ENCODE results near the gene PDE7B.

DNA sequence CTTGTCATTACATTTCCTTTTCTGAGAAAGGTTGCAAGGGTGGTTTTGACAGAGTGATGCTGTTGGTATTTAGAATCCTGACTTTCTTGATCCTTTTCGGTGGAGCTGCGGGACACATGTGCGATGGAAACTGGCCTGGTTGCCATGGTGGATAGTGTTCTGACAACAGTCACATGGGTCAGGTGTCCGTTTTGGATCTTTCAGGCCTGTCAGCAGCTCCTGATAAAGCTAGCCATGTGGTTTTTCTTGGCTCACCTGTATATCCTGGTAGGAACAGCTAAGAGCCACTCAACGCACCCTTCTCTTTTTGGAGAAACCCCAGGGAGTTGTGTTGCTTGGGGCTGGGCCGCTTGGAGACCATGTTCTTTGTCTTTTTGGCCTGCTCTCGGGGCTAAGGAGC, 221.2 kb downstream of the PDE7B start:
- no peak for TF ChIP-seq CTCF (IDR thresholded peaks at IDR 0.05; ENCODE audit: insufficient read depth, low read length)
- TF ChIP-seq SPI1 (IDR thresholded peaks at IDR 0.05; ENCODE audit: borderline replicate concordance, low read depth), result no peak
